ENCODE measurements around the gene RICTOR. TPM values are rescaled to one million over a fixed set of nuclear protein-coding genes. Genes with fewer than 3 reads are reported as not detected.
"Not testable (repeated sequence)": the region's sequence is repeated elsewhere in the genome, so short reads cannot be mapped to it uniquely, and the experiment has no call there.

The RICTOR gene
- total RNA-seq, 6 donors from 2014 or later: 30.4 to 88.8 (median 38.1) TPM

DNA sequence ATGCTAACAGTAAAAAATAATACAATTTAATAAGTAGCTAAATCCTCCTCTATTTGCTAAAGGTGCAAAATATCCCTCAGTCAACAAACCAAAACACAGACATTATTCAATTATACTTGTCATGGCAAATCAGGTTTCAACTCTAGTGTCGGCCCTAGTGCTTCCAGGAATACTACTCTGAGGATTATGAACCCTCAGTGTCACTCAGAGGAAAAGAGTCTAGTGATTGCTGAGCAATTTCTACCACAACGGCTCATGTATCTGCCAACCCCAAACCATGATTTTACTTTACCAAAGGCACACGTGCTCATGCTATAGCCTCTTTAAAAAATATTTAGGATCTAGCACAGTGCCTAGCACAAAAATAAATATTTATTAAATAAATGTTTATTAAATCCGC is 21.0 kb downstream of the RICTOR start:
- H3K36me3 ChIP-seq: peaks cover 0 to 4% (median 0%) of the 10 kb centered on the region in 4 donors
- no peak overlapping the region for H3K4me3 ChIP-seq
- peaks cover 13 to 32% (median 22%) of the 10 kb centered on the region in 4 donors for H3K4me1 ChIP-seq
- no peaks in the 10 kb centered on the region for H3K9me3 ChIP-seq
- no peak for ATAC-seq (ENCODE audit: low FRiP score in 2 of 2)
- H3K27ac ChIP-seq: no peak overlapping the region
- no peak for TF ChIP-seq POLR2A (IDR thresholded peaks at IDR 0.05)
- TF ChIP-seq POLR2AphosphoS5 (IDR thresholded peaks at IDR 0.05): no peak
- TF ChIP-seq, protein P1, sequence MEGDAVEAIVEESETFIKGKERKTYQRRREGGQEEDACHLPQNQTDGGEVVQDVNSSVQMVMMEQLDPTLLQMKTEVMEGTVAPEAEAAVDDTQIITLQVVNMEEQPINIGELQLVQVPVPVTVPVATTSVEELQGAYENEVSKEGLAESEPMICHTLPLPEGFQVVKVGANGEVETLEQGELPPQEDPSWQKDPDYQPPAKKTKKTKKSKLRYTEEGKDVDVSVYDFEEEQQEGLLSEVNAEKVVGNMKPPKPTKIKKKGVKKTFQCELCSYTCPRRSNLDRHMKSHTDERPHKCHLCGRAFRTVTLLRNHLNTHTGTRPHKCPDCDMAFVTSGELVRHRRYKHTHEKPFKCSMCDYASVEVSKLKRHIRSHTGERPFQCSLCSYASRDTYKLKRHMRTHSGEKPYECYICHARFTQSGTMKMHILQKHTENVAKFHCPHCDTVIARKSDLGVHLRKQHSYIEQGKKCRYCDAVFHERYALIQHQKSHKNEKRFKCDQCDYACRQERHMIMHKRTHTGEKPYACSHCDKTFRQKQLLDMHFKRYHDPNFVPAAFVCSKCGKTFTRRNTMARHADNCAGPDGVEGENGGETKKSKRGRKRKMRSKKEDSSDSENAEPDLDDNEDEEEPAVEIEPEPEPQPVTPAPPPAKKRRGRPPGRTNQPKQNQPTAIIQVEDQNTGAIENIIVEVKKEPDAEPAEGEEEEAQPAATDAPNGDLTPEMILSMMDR (IDR thresholded peaks at IDR 0.05): no peak
- no peak for TF ChIP-seq EP300 (IDR thresholded peaks at IDR 0.05)
- WGBS, 2 donors: 81 to 87% methylated on average over 4 of the region's 4 CpGs
- no peaks in the 10 kb centered on the region for H3K27me3 ChIP-seq
- DNase-seq: no peak

DNA sequence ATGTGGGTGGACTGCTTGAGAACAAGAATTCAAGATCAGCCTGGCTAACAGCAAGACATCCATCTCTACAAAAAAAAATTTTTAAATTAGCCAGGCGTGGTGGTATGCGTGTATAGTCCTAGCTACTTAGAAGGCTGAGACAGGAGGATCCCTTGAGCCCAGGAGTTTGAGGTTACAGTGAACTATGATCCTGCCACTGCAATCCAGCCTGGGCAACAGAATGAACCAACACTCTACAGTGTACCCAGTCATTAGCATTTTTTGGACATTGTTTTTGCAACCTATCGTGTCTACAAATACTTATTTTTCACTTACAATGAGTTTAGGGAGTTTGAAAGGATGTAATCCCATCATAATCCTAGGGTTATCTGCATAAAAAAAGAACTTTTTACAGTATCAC is 22.1 kb downstream of the RICTOR start:
- H3K9me3 ChIP-seq: no peaks in the 10 kb centered on the region
- peaks cover 9 to 29% (median 18%) of the 10 kb centered on the region in 4 donors for H3K4me1 ChIP-seq
- H3K36me3 ChIP-seq: peaks cover 0 to 4% (median 0%) of the 10 kb centered on the region in 4 donors
- H3K27ac ChIP-seq: no peak overlapping the region
- WGBS, 2 donors: 96 to 98% methylated on average over 3 of the region's 3 CpGs
- H3K4me3 ChIP-seq: no peak overlapping the region
- H3K27me3 ChIP-seq: no peaks in the 10 kb centered on the region
- ATAC-seq (ENCODE audit: low FRiP score in 2 of 2) (no peak), DNase-seq (no peak)
- TF ChIP-seq, protein P1 (IDR thresholded peaks at IDR 0.05): no peak
- TF ChIP-seq EP300 (IDR thresholded peaks at IDR 0.05): no peak
- TF ChIP-seq POLR2AphosphoS5 (IDR thresholded peaks at IDR 0.05): no peak
- TF ChIP-seq POLR2A (IDR thresholded peaks at IDR 0.05): no peak

DNA sequence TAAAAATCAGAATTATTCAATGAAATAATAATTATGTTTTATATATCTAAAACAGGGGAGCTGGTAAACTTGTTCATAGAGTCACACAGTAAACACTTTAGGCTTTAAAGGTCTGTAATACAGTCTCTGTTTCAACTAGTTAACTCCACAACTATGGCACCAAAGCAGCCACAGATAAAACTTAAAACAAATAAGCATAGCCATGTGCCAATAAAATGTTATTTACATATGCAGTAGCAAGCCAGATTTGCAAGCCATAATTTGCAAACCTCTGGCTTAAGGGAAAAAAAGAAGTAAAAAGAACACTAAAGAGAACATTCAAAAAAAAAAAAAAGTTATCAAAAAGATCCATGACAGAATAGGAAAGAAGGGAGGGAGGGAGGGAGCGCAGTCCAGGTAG is 24.9 kb downstream of the RICTOR start:
- no peaks in the 10 kb centered on the region for H3K9me3 ChIP-seq
- TF ChIP-seq, protein P1 (IDR thresholded peaks at IDR 0.05): no peak
- no peak for TF ChIP-seq POLR2AphosphoS5 (IDR thresholded peaks at IDR 0.05)
- no peak for TF ChIP-seq EP300 (IDR thresholded peaks at IDR 0.05)
- TF ChIP-seq POLR2A (IDR thresholded peaks at IDR 0.05): no peak
- H3K4me1 ChIP-seq: peaks cover 0 to 12% (median 0%) of the 10 kb centered on the region in 4 donors
- 94 to 96% methylated on average over 1 of the region's 1 CpG for WGBS, 2 donors
- no peaks in the 10 kb centered on the region for H3K27me3 ChIP-seq
- H3K27ac ChIP-seq: no peak overlapping the region
- H3K36me3 ChIP-seq: no peaks in the 10 kb centered on the region
- no peak overlapping the region for H3K4me3 ChIP-seq
- DNase-seq (no peak), ATAC-seq (ENCODE audit: low FRiP score in 2 of 2) (no peak)

DNA sequence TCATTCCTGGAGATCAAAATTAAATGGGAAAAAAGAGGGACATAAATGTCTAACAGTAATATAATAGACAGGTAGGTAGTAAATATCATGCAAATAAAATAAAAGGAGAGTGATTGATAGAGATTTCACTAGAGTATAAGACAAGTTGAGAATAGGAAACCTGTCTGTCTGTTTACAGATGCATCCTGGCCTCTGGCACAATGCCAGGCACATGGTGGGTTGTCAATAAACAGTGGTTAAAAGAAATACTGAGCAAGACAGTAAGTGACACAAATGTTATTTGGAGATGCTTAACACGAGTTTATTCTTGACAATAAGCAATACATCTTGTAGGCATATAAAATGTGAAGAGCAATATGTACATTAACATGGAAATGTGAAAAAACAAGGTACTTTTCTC is 33.3 kb downstream of the RICTOR start:
- 47 to 74% methylated on average over 1 of the region's 1 CpG for WGBS, 2 donors
- DNase-seq: no peak
- TF ChIP-seq, protein P1 (IDR thresholded peaks at IDR 0.05): no peak
- TF ChIP-seq EP300 (IDR thresholded peaks at IDR 0.05) (no peak), POLR2AphosphoS5 (IDR thresholded peaks at IDR 0.05) (no peak), POLR2A (IDR thresholded peaks at IDR 0.05) (no peak)

GRCh38 chr5:39034493-39034892 is 39.7 kb downstream of the RICTOR start:
- H3K9me3 ChIP-seq; H3K27me3 ChIP-seq; H3K27ac ChIP-seq; H3K4me3 ChIP-seq; H3K36me3 ChIP-seq; ATAC-seq (ENCODE audit: low FRiP score in 2 of 2): not testable (repeated sequence)
- peaks cover 9 to 22% (median 14%) of the 10 kb centered on the region in 4 donors for H3K4me1 ChIP-seq
- DNase-seq: peak in 1 of 2 donors; percentile 36
- WGBS, 2 donors: 86 to 99% methylated on average over 5 to 12 of the region's 12 CpGs

More for the DNA sequence above, 33.3 kb downstream of the RICTOR start:
- H3K9me3 ChIP-seq: no peaks in the 10 kb centered on the region
- H3K4me3 ChIP-seq: no peak overlapping the region
- no peaks in the 10 kb centered on the region for H3K27me3 ChIP-seq
- no peaks in the 10 kb centered on the region for H3K36me3 ChIP-seq
- no peak for ATAC-seq (ENCODE audit: low FRiP score in 2 of 2)
- peaks cover 0 to 10% (median 5%) of the 10 kb centered on the region in 4 donors for H3K4me1 ChIP-seq
- no peak overlapping the region for H3K27ac ChIP-seq
